GM18505 (cell line): ENCODE measurements around the gene HELB.

Experiments used
- ATAC-seq: cut with Tn5 transposase; IDR thresholded peaks from one replicate; pipeline ENCODE4 v1.9.1; 2021; ENCODE audit not compliant: unreplicated experiment
- POLR2A ChIP-seq: IDR thresholded peaks from 4 replicates; pipeline ENCODE4 v1.6.1; 2011; ENCODE audit warnings: borderline replicate concordance; ENCODE audit not compliant: insufficient read depth, insufficient read length; ENCODE audit errors: extremely low read depth

The HELB gene

DNA sequence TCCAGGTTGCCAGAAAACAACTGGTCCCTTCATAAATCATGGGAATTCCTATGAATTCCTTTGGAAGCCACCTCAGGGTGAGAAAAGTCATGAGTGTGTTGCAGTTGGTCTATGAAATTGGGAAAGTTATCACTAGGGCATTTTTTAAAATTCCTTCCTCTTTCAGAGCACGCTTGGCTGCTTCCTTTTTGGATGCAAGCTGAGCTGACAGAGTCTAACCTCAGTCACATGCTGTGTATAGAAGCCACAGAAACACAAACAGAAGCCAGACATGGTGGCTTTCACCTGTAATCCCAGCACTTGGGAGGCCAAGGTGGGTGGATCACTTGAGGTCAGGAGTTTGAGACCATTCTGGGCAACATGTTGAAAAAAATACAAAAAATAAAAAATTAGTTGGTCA is 21.7 kb upstream of the HELB start:
- ATAC-seq: no peak
- TF ChIP-seq POLR2A: no peak

DNA sequence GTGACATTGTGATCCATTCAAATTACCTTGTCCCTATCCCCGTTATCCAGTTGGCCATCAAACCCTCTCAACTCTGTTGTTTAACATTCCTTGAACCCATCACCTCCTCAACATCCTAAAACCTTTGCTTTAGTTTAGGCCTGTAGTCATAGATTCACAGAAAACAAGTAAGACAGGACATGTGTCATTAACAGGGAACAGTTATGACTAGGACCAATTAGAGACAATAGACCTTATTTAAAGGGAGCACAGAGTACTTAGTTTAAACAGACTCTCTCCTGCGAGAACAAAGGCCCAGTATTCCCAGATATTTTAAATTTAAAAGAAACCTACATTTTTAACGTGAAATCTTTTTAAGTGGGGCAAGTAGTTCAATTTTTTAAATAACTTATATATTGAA is 20.0 kb upstream of the HELB start:
- TF ChIP-seq POLR2A: no peak
- ATAC-seq: no peak

DNA sequence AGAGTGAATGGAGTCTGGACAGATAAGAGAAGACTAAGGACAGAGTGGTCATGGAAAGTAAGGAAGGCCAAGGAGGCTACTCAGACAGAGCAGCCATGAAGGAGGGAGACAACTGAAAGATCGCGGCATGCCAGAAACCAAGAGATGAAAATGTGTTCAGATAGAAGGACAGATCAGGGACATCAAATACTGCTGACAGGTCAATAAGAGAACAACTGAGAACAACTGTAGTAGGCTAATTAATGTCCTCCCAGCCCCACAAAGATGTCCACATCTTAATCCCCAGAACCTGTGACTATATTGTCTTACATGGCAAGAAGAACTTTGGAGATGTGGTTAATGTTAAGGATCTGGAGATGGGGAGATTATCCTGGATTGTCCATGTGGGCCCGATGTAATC is 15.0 kb upstream of the HELB start:
- no peak for TF ChIP-seq POLR2A
- no peak for ATAC-seq

DNA sequence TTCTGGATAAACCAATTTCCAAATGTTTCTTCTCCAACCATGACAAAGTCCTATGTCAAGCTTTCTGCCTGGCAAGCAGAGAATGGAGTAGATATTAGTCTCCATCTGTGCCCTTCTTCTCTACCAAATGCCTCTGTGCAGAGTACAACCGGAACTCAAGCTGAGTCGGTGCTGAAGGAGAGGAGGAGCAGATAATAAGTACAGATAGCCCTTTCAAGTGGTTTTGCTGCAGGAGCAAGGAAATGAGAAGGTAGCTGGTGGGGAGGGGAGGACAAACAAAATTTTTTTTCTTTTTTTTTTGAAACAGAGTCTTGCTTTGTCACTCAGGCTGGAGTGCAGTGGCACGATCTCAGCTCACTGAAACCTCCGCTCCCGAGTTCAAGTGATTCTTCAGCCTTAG is 14.2 kb upstream of the HELB start:
- no peak for ATAC-seq
- no peak for TF ChIP-seq POLR2A

DNA sequence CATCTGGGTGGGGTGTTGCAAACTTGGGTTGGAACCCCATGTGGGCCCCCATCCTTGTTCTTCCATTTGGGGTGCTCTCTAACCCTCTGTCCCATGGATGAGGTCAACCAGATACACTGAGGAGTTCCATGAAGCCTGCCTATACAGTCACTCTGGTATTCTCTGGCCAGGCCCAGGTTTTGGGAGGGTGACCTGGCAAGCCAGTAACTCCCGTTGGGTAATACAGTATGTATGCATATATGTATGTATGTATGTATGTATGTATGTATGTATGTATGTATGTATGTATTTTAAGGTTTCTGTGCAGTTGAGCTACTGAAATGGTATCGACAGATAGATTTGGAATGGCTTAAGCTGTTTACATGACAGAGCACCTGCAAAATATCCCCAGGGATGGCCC is 12.8 kb upstream of the HELB start:
- no peak for ATAC-seq
- TF ChIP-seq POLR2A: no peak

DNA sequence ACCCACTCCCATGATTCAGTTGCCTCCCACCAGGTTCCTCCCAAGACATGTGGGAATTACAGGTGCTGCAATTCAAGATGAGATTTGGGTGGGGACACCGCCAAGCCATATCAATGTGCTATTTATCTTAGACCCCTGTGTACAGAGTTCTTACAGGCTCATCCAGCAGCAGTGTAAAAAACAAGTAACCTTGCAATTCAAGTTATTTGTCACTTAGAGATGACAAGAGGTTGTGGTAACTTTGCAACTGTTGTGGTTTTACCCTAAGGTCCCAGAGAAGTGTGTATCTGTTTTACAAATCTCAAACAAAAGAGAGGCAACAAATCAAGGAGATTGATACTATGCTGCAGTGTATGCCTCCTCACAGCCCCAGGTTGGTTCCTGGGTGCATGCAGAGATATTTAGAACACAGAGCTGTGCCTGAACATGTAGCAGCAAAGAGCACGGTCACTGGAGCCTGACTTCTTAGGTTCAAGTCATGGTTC is 11.5 kb upstream of the HELB start:
- no peak for ATAC-seq
- no peak for TF ChIP-seq POLR2A

DNA sequence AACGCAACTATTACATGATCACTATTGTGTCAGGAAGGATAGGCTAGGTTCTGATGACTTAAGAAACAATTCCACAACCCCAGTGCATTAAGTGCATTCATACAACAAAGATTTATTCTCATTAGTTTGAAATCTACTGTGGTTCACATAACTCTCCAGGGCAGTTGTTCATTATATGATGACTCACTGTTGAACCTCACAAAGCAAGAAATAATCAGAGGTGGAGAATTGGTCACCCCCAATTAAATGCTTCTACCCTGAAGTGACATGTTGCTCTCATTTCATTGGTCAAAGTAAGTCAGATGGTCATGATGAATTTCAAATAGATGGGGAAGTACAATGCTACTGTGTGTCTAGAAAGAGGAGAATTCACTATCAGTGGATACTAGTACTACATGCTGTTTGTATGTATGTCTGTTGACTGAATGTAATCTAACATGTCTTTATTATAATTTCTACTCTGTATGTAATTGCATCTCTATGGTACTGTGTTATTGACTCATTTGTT is 6.1 kb upstream of the HELB start:
- ATAC-seq: no peak
- no peak for TF ChIP-seq POLR2A

DNA sequence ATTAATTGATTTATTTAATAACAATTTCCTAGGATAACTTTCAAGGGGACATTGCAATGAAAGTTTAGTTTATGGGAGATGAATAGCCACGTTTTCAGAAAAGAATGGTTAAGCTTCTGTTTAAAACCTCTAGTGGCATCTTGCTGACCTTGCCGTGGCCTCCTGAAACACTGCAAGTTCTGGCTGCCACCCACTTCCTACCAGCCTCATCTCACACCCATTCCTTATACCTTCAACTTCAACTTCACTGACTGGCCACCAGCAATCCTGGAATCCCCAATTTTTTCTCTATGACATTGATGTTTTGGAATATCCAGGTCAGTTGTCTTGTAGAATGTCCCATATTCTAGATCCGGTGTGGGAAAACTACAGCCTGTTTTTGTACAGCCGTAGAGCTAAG is 5.2 kb upstream of the HELB start:
- ATAC-seq: no peak
- TF ChIP-seq POLR2A: no peak

DNA sequence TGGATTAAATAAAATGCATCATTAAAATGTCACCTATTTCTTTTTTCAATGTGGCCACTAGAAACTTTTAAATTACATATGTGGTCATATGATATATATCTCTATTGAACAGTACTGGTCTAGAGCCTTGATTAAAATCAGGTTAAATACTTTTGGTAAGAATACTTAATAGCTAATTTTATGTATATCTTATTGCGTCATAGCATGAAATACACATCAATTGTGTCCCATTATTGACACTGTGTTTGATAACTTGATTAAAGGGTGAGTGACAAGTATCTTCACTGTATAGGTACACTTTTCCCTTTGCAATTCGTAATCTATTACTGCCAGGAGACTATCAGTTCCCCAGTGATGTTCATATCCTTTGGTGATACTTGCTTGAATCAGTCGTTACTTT is 4.4 kb upstream of the HELB start:
- no peak for TF ChIP-seq POLR2A
- no peak for ATAC-seq

DNA sequence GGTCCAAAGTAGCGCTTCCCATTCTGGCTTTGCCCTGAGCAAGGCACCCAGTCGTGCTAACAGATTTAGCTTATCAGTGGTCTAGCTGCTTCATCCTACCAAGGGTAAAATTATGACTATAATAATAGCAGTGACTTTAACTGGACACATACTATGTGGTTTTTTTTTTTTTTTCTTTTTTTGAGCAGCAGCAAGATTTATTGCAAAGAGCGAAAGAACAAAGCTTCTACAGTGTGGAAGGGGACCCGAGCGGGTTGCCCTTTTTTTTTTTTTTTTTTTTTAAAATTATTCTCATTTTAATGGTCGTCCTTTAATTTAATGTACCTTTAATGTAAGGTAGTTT is 505 bp downstream of the HELB start:
- no peak for TF ChIP-seq POLR2A
- no peak for ATAC-seq

DNA sequence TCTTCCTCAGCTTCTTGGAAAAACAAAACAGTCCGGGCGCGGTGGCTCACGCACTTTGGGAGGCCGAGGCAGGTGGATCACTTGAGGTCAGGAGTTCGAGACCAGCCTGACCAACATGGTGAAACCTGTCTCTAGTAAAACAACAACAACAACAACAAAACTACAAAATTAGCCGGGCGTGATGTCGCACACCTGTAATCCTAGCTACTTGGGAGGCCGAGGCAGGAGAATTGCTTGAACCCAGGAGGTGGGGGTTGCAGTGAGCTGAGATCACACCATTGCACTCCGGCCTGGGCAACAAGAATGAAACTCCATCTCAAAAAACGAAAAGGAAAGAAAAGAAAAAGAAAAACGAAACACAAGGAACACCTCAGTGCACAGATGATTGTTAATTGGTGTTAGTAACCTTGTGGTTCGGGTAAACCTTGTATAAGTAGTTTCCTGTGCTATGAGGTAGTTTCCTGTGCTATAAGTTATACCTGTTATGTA is 1.1 kb downstream of the HELB start:
- peak; percentile 26 for ATAC-seq

DNA sequence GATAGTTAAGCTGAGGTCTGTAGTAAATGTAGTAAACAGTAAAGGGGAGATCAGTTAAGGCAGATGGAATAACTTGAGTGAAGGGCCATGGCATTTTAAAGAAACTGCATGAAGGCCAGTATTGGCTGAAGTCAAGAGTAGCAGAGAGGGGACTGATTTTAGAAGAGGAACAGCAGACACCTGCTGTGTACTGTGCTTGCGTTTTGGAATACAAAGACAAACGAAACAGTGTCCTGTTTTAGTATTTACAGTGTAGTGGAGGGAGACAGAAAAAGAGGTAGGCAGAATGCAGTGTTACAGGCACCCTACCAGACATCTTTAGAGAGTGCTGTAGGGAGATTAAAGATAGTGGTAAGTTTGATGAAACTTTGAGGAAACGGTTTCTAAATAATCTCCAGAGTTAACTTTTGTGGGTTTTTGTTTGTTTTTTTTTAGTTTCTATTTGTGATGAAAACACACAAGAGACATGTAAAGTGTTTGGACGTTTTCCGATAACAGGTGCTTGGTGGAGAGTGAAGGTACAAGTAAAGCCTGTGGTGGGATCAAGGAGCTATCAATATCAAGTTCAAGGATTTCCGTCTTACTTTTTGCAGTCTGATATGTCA is 2.1 kb downstream of the HELB start:
- no peak for ATAC-seq
- no peak for TF ChIP-seq POLR2A

DNA sequence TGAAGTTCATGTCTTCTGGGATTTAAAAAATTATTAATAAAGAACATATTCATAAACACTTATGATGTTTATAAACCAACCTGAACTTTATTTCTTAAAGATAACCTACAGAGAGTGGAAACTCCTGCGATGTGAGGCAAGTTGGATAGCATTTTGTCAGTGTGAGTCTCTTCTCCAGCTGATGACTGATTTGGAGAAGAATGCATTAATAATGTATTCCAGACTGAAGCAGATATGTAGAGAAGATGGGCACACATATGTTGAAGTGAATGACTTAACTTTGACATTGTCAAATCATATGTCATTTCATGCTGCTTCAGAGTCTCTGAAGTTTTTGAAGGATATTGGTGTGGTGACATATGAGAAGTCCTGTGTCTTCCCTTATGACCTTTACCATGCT is 7.3 kb downstream of the HELB start:
- ATAC-seq: no peak
- TF ChIP-seq POLR2A: no peak

DNA sequence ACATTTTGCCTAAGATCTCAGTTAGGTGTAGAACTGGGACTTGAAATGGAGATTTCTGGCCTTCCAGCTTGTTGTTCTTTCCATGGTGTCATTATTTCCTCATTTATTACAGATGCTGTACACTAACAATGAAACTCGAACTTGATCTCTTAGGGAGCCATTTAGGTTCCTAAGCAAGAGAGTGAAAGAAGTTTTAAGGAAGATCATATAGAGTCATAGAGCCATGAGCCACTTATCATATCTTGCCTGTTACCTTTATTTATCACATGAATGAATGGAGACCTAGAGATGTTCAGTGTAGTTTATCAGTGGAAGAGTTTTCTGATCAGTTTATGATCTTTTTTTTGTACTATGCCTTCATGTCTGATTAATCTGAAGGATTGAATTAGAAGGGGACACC is 9.9 kb downstream of the HELB start:
- ATAC-seq: no peak
- no peak for TF ChIP-seq POLR2A

DNA sequence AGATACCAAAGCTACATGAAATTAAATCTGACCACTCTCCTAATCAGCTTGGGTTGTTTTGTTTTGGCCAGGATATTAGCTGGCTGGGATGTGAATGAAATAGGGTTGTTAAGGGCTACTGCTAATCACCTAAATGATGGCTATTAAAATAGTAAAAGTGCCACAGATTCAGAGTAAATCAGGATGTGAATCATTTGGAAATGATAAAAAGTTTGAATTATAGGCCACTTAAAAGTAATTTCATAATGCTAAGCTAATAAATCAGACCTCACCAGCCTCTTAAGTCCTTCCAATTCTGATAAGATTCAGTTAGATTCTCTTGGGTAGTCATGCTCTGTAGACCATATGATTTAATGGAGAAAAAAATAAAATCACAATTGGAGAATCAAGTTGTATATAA is 12.0 kb downstream of the HELB start:
- no peak for ATAC-seq
- TF ChIP-seq POLR2A: no peak
